NB4 (cell line): Measurements from ENCODE around the gene SMIM41.

Experiments used
- DNase-seq: peaks from one replicate; pipeline ENCODE4 v3.0.0; 2010; ENCODE audit warnings: low read depth
- H3K4me3 ChIP-seq: one replicate; pipeline ENCODE4 v1.5.1; 2011; ENCODE audit warnings: mild to moderate bottlenecking, low read depth, low read length, moderate library complexity
- MYC ChIP-seq: IDR thresholded peaks from 2 replicates; pipeline ENCODE4 v1.6.1; 2011; ENCODE audit warnings: low read depth, low read length
- POLR2A ChIP-seq: IDR thresholded peaks from 2 replicates; pipeline ENCODE4 v1.6.1; 2011; ENCODE audit warnings: mild to moderate bottlenecking; ENCODE audit not compliant: insufficient read length; ENCODE audit errors: extremely low read depth
- TF ChIP-seq, protein P1 (sequence below): IDR thresholded peaks from 2 replicates; pipeline ENCODE4 v1.6.1; 2011; ENCODE audit warnings: low read depth, low read length
- TF ChIP-seq, protein P2 (sequence below): IDR thresholded peaks from one replicate; pipeline ENCODE4 v1.5.1; 2012; ENCODE audit warnings: low read depth, low read length

Gene SMIM41

DNA sequence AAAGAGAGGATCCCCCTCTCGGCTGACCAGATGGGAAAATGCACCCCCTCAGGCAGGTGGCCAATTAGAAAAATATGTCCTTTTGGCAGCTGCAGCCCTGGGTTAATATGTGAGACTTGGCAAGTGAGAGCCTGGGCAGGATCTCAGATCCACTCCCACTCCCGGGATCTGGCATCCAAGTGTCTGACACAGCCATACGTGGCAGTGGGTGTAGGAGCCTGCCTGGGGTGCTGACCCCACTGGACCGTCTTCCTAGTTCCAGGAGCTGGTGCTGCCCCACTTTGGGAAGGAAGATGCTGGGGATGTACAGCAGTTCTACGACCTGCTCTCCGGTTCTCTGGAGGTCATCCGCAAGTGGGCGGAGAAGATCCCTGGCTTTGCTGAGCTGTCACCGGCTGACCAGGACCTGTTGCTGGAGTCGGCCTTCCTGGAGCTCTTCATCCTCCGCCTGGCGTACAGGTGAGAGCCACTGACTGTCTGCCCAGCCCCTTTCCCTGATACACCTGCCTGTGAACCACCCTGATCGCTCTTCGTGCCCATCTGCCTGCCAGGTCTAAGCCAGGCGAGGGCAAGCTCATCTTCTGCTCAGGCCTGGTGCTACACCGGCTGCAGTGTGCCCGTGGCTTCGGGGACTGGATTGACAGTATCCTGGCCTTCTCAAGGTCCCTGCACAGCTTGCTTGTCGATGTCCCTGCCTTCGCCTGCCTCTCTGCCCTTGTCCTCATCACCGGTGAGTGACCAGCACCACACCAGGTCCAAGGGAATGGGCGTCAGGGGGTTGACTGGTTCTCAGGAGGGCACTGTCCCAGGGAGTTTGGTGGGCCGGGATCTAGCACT lies 22.5 kb upstream of the SMIM41 start:
- H3K4me3 ChIP-seq: no peak overlapping the region
- TF ChIP-seq MYC (no peak), POLR2A (no peak)
- TF ChIP-seq, protein P1, sequence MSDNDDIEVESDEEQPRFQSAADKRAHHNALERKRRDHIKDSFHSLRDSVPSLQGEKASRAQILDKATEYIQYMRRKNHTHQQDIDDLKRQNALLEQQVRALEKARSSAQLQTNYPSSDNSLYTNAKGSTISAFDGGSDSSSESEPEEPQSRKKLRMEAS: no peak
- TF ChIP-seq, protein P2, sequence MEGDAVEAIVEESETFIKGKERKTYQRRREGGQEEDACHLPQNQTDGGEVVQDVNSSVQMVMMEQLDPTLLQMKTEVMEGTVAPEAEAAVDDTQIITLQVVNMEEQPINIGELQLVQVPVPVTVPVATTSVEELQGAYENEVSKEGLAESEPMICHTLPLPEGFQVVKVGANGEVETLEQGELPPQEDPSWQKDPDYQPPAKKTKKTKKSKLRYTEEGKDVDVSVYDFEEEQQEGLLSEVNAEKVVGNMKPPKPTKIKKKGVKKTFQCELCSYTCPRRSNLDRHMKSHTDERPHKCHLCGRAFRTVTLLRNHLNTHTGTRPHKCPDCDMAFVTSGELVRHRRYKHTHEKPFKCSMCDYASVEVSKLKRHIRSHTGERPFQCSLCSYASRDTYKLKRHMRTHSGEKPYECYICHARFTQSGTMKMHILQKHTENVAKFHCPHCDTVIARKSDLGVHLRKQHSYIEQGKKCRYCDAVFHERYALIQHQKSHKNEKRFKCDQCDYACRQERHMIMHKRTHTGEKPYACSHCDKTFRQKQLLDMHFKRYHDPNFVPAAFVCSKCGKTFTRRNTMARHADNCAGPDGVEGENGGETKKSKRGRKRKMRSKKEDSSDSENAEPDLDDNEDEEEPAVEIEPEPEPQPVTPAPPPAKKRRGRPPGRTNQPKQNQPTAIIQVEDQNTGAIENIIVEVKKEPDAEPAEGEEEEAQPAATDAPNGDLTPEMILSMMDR: no peak
- no peak for DNase-seq

DNA sequence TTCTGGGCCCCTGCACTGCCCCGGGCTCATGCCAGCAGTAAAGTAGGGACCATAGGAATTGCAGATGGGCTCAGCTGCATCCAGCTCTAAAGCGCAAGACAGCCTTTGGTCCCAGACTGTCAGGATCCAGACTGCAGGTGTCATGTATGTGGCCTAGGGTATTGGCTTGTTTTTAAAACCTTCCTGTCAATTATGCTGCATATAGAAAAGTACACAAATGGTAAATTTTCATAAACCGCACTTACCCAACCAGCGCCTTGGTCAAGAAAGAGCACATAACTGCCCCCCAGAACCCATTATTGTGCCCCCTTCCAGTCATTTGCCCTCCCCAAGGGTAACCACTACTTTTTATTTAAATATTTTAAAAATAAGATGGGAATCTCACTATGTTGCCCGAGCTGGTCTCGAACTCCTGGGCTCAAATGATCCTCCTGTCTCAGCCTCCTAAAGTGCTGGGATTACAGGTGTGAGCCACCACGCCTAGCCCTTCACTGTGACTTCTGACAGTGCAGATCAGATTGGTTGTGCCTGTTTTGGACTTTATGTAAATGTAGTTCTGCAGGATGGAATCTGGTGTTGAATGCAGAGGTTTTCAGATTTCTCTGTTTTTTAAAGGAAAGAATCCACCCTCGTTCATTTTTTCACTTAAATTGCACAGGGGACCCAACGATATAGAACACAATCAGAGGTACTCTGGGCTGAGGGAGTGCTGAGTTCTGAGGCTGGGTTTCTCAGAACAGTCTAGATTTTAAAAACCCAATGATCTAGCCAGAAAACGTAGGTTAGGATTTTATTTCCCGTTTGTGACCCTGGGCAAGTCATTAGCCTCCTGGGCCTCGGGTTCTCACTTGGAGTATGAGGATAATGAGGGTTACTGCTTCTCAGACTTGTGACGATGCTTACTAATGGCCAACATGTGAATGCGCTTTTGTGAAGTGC lies 21.6 kb upstream of the SMIM41 start:
- no peak overlapping the region for H3K4me3 ChIP-seq
- no peak for DNase-seq
- TF ChIP-seq POLR2A: no peak

DNA sequence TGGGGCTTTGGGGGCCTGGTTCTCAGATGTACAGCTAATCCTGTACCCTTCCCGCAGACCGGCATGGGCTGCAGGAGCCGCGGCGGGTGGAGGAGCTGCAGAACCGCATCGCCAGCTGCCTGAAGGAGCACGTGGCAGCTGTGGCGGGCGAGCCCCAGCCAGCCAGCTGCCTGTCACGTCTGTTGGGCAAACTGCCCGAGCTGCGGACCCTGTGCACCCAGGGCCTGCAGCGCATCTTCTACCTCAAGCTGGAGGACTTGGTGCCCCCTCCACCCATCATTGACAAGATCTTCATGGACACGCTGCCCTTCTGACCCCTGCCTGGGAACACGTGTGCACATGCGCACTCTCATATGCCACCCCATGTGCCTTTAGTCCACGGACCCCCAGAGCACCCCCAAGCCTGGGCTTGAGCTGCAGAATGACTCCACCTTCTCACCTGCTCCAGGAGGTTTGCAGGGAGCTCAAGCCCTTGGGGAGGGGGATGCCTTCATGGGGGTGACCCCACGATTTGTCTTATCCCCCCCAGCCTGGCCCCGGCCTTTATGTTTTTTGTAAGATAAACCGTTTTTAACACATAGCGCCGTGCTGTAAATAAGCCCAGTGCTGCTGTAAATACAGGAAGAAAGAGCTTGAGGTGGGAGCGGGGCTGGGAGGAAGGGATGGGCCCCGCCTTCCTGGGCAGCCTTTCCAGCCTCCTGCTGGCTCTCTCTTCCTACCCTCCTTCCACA lies 20.7 kb upstream of the SMIM41 start:
- H3K4me3 ChIP-seq: no peak overlapping the region
- TF ChIP-seq POLR2A: no peak
- TF ChIP-seq, protein P2: no peak
- no peak for TF ChIP-seq MYC
- no peak for DNase-seq

DNA sequence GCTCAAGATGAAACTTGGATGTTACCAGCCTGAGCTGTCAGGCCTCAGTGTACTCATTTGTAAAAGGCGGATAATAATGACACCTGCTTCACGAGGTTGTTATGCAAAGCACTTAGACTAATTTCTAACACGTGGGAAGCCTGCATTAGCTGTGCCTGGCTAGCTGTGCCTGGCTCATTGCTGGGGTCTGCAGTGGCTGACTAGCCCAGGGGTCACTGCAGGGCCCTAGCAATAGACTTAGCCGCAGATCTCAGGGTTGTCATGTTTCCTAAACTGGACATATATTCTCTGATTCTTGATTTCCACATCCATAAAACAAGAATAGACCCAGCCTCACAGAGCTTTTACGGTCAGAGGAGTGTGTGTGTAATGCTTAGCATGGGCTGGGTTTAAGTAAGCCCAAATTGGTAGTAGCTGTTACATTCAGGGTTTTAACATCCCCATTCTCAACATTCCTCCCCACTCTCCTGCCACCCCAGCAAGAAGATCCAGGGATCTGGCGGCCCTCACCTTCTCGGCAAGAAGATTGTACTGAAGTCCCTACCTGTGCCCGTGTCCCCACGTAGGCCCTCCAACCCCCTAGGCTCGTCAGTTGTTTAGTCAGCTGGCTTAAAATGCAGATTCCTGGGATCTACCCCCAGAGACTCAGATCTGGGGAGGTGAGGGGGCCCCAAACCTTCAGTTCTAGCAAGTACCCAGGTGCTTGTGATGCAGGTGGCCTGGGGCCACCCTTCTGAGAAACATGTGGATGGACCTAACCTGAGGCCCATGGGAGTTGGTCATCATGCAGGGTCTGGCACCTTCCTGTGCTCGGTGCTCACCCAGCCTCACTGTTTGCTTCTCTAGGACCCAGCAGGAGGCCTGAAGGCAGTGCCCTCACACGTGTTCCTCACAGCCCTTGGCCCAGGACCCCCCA lies 19.7 kb upstream of the SMIM41 start:
- DNase-seq: no peak
- no peak overlapping the region for H3K4me3 ChIP-seq
- no peak for TF ChIP-seq POLR2A
- no peak for TF ChIP-seq MYC

DNA sequence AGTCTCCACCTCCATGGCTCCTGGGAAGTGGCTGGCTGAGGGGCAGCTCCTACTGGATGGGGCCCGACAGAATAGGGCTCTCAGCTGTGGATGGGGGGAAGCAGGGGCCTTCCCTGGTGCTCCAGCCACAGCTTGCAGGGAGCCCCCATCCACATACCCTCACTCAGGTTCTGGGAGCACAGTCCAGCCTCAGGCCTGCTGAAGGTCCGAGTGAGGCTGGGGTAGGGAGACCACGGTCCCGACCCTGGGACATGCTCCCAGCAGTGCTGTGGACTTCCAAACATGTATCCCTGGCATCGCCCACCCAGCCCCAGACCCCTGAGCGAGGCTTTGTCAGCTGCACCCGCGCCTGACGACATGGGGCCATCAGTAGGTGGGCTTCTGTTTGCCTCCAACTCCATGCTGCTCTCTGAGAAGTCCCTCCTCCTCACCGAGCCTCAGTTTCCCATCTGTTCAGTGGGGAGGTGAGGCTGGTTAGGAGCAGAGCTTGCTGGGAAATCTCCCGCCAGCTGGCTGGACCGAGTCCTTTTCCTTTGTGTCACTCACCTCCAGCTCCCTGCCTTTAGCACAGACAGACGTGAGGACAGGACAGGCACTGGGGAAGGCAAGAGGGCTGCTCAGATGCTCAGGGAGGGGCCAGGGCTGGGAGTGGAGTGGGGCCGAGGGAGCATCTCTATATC lies 18.9 kb upstream of the SMIM41 start:
- no peak for DNase-seq
- H3K4me3 ChIP-seq: no peak overlapping the region
- TF ChIP-seq, protein P1: no peak
- TF ChIP-seq, protein P2: no peak
- TF ChIP-seq POLR2A (no peak), MYC (no peak)

DNA sequence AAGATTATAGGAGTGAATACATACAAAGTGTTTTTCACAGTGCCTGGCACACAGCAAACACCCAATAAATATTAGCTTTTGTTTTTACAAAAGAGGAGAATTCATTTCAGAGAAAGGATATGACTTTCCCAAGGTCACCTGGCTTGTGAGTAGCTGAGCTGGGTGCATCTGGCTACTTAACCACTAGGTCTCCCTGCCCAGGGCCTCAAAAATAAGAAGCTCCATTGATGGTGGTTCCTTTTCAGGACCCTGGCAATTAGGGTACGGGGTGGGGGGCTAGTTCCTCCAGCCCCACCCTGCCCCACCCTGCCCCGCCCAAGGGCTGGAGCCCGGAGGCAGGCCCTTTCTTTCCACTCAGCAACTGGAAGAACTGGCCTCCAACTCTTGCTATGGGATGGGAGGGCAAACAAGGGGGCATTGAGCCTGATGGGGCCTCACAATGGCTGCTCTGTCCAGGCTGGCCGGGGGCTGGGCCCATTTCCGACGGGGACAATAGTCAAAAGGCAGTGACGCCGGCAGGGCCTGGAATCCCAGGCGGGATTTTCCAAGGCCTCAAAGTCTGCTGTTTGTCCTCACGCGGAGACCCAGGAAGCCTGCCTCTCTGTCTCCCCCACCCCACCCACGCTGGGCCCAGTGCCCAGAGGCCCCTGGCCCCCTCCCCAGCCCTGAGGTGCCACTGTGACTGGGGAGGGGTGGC lies 17.9 kb upstream of the SMIM41 start:
- H3K4me3 ChIP-seq: no peak overlapping the region
- TF ChIP-seq POLR2A (no peak), MYC (no peak)
- TF ChIP-seq, protein P1: no peak
- TF ChIP-seq, protein P2: no peak
- DNase-seq: no peak
